Adipocyte (in vitro differentiated cells): Measurements from ENCODE around the gene GSTA5.
A peak's percentile ranks its signal among the peaks of the same experiment; 100 is the strongest.

Experiments used
- DNase-seq: peaks from one replicate; pipeline ENCODE4 v3.0.0-alpha.2; 2015; ENCODE audit warnings: low read depth
- H3K27me3 ChIP-seq: replicated peaks from 2 replicates; pipeline ENCODE4 v1.7.0; 2013; ENCODE audit warnings: mild to moderate bottlenecking, low read length, moderate library complexity; ENCODE audit not compliant: control insufficient read depth, insufficient read depth
- H3K36me3 ChIP-seq: 2 replicates; pipeline ENCODE4 v1.7.0; 2013; ENCODE audit warnings: low read length, mild to moderate bottlenecking, moderate library complexity; ENCODE audit not compliant: control insufficient read depth, insufficient read depth, severe bottlenecking
- H3K4me1 ChIP-seq: 2 replicates; pipeline ENCODE4 v1.7.0; 2013; ENCODE audit warnings: mild to moderate bottlenecking, low read length, moderate library complexity; ENCODE audit not compliant: control insufficient read depth, insufficient read depth
- H3K4me3 ChIP-seq: 2 replicates; pipeline ENCODE4 v1.7.0; 2013; ENCODE audit warnings: mild to moderate bottlenecking, low read length, moderate library complexity
- H3K9ac ChIP-seq: 2 replicates; pipeline ENCODE4 v1.7.0; 2013; ENCODE audit warnings: mild to moderate bottlenecking, low read length, moderate library complexity
- H3K9me3 ChIP-seq: 2 replicates; pipeline ENCODE4 v1.7.0; 2013; ENCODE audit warnings: mild to moderate bottlenecking, low read length, moderate library complexity; ENCODE audit not compliant: control insufficient read depth

GSTA5 gene

GRCh38 chr6:52840763-52841585, at the start of gene GSTA5:
TSS of gene GSTA5 (minus strand) at chr6:52840813.
- Histone ChIP-seq H3K36me3 (no peaks in the 10 kb centered on the region), H3K4me3 (no peak within 1 kb of the TSS), H3K27me3 (no peaks in the 10 kb centered on the region), H3K4me1 (no peaks in the 10 kb centered on the region), H3K9ac (no peak within 1 kb of the TSS), H3K9me3 (no peaks in the 10 kb centered on the region)
- DNase-seq: no peak

GRCh38 chr6:52890018-52890417, 49.4 kb upstream of the GSTA5 start:
- no peaks in the 10 kb centered on the region for H3K9me3 ChIP-seq
- DNase-seq: no peak
- no peak overlapping the region for H3K9ac ChIP-seq
- H3K4me3 ChIP-seq: no peak overlapping the region
- no peaks in the 10 kb centered on the region for H3K4me1 ChIP-seq
- no peaks in the 10 kb centered on the region for H3K36me3 ChIP-seq
- H3K27me3 ChIP-seq: no peaks in the 10 kb centered on the region

- Histone ChIP-seq H3K36me3 (no peaks in the 10 kb centered on the region), H3K9ac (no peak overlapping the region), H3K9me3 (no peaks in the 10 kb centered on the region), H3K27me3 (no peaks in the 10 kb centered on the region), H3K4me3 (no peak overlapping the region), H3K4me1 (no peaks in the 10 kb centered on the region)
- no peak for DNase-seq
Measured at GRCh38 chr6:52887910-52888524, 47.4 kb upstream of the GSTA5 start.

GRCh38 chr6:52881996-52882841, 41.6 kb upstream of the GSTA5 start:
- DNase-seq: peak; percentile 79
- Histone ChIP-seq H3K9ac (peak overlapping the region; percentile 92), H3K36me3 (no peaks in the 10 kb centered on the region), H3K27me3 (no peaks in the 10 kb centered on the region), H3K9me3 (no peaks in the 10 kb centered on the region), H3K4me3 (peak overlapping the region; percentile 97), H3K4me1 (peaks cover 9% of the 10 kb centered on the region)

- no peaks in the 10 kb centered on the region for H3K9me3 ChIP-seq
- H3K4me3 ChIP-seq: peak overlapping the region; percentile 97
- H3K36me3 ChIP-seq: no peaks in the 10 kb centered on the region
- H3K9ac ChIP-seq: peak overlapping the region; percentile 92
- peaks cover 15% of the 10 kb centered on the region for H3K4me1 ChIP-seq
- no peak for DNase-seq
- H3K27me3 ChIP-seq: no peaks in the 10 kb centered on the region
Measured at GRCh38 chr6:52881662-52881995, 41.0 kb upstream of the GSTA5 start.

GRCh38 chr6:52877786-52878185, 37.2 kb upstream of the GSTA5 start:
- Histone ChIP-seq H3K36me3 (no peaks in the 10 kb centered on the region), H3K9ac (no peak overlapping the region), H3K4me1 (peaks cover 18% of the 10 kb centered on the region), H3K9me3 (no peaks in the 10 kb centered on the region), H3K27me3 (no peaks in the 10 kb centered on the region), H3K4me3 (no peak overlapping the region)
- no peak for DNase-seq

GRCh38 chr6:52877168-52877567, 36.6 kb upstream of the GSTA5 start:
- no peak overlapping the region for H3K4me3 ChIP-seq
- no peak overlapping the region for H3K9ac ChIP-seq
- H3K36me3 ChIP-seq: no peaks in the 10 kb centered on the region
- H3K9me3 ChIP-seq: no peaks in the 10 kb centered on the region
- H3K27me3 ChIP-seq: no peaks in the 10 kb centered on the region
- DNase-seq: peak; percentile 78
- H3K4me1 ChIP-seq: peaks cover 22% of the 10 kb centered on the region

- Histone ChIP-seq H3K9me3 (no peaks in the 10 kb centered on the region), H3K9ac (no peak overlapping the region), H3K27me3 (no peaks in the 10 kb centered on the region), H3K4me1 (peaks cover 28% of the 10 kb centered on the region), H3K4me3 (no peak overlapping the region), H3K36me3 (no peaks in the 10 kb centered on the region)
- DNase-seq: no peak
Measured at GRCh38 chr6:52876056-52876787, 35.6 kb upstream of the GSTA5 start.

- H3K36me3 ChIP-seq: no peaks in the 10 kb centered on the region
- no peaks in the 10 kb centered on the region for H3K9me3 ChIP-seq
- no peak for DNase-seq
- H3K9ac ChIP-seq: no peak overlapping the region
- no peaks in the 10 kb centered on the region for H3K27me3 ChIP-seq
- H3K4me1 ChIP-seq: peaks cover 29% of the 10 kb centered on the region
- H3K4me3 ChIP-seq: no peak overlapping the region
Measured at GRCh38 chr6:52872031-52872430, 31.4 kb upstream of the GSTA5 start.

- Histone ChIP-seq H3K9me3 (no peaks in the 10 kb centered on the region), H3K36me3 (no peaks in the 10 kb centered on the region), H3K4me3 (no peak overlapping the region), H3K9ac (no peak overlapping the region), H3K27me3 (no peaks in the 10 kb centered on the region), H3K4me1 (peaks cover 24% of the 10 kb centered on the region)
- no peak for DNase-seq
Measured at GRCh38 chr6:52871621-52872020, 31.0 kb upstream of the GSTA5 start.
